OCI-LY1 (cell line): Measurements from ENCODE around the gene GMPR.

Experiments used
- EZH2 ChIP-seq: fragments of 200-600 bp; sonication (generic), shearing (Covaris generic); IDR thresholded peaks from 2 replicates; pipeline ENCODE4 v1.8.0; 2017; ENCODE audit warnings: borderline replicate concordance, mixed run types, mild to moderate bottlenecking, antibody characterized with exemption, low read length, moderate library complexity, mixed read lengths
- TF ChIP-seq, protein P1 (sequence below): fragments of 200-600 bp; sonication (generic), shearing (Covaris generic); IDR thresholded peaks from 2 replicates; pipeline ENCODE4 v1.5.1; 2017; ENCODE audit warnings: mild to moderate bottlenecking, antibody characterized with exemption, low read length, moderate library complexity, mixed read lengths

DNA sequence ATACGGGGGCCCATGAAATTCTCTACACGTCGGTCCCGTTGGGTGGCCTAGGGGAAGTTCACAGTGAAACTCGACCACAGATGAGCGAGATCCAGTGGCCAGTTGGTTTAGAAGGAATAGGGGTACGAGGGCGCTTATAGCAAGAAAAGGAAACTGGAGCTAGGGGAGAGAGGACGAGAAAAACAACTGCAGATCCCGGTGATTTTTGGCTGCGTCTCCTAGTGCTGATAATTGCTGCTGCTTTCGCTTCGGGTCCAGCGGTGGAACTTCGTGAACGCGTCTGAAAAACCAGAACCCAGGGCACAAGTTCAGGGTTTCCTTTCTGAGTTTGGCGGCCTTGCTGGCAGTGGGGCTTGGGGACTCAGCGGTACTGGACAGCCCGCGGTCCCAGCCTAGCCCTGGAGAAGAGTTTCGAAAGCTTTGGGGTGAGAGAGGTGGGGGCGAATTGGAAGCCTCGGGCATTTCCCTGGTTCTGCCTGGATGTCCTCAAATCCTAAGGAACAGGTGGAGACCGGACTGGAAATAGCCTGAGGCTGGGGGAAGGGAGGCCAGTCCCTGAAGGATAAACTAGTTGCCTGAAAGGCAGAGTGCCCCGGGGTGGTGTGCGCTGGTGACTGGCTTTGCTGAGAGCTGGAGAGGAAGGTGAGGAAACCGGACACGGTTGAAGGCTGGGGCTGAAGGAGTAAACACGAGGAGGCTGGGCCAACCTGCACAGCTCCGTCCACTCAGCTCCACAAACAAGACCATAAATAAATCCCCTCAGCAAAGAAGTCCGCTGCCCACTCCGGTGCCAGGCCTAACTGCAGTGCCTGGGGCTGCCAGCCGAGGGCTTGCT, 793 bp downstream of the GMPR start:
- TF ChIP-seq, protein P1, sequence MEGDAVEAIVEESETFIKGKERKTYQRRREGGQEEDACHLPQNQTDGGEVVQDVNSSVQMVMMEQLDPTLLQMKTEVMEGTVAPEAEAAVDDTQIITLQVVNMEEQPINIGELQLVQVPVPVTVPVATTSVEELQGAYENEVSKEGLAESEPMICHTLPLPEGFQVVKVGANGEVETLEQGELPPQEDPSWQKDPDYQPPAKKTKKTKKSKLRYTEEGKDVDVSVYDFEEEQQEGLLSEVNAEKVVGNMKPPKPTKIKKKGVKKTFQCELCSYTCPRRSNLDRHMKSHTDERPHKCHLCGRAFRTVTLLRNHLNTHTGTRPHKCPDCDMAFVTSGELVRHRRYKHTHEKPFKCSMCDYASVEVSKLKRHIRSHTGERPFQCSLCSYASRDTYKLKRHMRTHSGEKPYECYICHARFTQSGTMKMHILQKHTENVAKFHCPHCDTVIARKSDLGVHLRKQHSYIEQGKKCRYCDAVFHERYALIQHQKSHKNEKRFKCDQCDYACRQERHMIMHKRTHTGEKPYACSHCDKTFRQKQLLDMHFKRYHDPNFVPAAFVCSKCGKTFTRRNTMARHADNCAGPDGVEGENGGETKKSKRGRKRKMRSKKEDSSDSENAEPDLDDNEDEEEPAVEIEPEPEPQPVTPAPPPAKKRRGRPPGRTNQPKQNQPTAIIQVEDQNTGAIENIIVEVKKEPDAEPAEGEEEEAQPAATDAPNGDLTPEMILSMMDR = no peak
- TF ChIP-seq EZH2 = no peak
